HG03442 (cell line): ENCODE measurements around the gene CEACAM6.
"Not testable (repeated sequence)": the region's sequence is repeated elsewhere in the genome, so short reads cannot be mapped to it uniquely, and the experiment has no call there.

Experiments
- ATAC-seq: cut with Tn5 transposase; IDR thresholded peaks from one replicate; pipeline ENCODE4 v1.9.1; 2021; ENCODE audit warnings: mild to moderate bottlenecking, moderate library complexity; ENCODE audit not compliant: unreplicated experiment

The CEACAM6 gene

GRCh38 chr19:41746593-41747227, 8.6 kb upstream of the CEACAM6 start:
- no peak for ATAC-seq

DNA sequence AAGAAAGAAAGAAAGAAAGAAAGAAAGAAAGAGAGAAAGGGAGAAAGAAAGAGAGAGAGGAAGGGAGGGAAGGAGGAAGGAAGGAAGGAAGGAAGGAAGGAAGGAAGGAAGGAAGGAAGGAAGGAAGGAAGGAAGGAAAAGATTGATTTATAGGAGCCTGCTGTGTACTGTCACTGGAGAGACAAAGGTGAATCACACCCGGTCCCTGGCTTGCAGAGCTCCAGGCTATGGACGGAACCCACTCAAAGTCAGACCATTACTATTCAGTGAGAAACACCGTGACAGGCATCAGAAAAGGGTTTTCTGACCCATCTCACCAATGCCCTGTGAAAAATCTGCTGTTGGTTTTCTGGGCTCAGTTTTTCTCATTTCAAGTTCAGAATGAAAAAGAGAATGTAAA, 7.3 kb upstream of the CEACAM6 start:
- no peak for ATAC-seq

GRCh38 chr19:41750248-41751134, 4.8 kb upstream of the CEACAM6 start:
- not testable (repeated sequence) for ATAC-seq

DNA sequence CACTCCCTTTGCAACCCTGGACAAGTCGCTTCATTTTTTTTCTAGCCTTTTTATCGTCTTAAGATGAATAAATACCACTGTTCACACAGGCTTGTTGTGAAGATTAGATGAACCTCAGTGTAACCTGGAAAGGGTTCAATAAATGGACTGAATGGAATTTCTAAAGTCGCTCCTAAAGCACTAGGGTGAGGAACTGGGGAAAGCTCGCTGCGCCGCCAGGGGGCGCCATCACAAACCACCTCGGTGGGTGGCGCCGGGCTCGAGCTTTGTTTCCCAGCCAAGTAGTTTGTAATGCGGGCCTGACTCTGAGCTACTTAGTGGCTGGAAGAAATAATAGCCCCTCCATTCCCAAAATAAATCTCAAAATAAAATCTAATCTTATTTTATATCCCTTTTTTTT, 2.2 kb upstream of the CEACAM6 start:
- no peak for ATAC-seq

DNA sequence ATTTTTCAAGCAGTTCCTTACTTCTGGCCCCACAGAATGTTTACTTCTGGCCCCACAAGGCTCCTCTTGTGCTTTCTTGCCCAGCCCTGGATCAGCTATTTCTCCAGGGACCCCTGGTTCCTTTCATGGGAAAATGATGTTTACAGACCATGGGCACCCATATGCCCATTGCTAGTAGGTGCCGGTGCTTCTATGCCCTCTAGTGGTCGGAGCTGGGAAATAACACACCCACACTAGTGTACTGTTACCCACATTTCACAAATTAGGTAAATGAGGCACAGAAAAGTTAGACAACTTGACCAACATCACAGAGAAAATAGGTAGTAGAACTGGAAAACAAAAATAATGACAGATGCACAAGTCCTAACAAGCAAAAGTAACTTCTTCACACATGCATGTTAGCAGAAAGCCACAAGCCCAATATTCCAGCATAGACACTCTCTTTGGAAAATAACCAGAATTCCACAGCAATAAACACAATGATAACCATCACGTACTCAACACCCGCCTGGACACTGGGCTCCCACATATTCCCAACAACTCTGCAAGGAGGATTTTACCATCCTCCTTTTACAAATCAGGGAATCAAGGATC, 1.3 kb upstream of the CEACAM6 start:
- ATAC-seq: no peak

DNA sequence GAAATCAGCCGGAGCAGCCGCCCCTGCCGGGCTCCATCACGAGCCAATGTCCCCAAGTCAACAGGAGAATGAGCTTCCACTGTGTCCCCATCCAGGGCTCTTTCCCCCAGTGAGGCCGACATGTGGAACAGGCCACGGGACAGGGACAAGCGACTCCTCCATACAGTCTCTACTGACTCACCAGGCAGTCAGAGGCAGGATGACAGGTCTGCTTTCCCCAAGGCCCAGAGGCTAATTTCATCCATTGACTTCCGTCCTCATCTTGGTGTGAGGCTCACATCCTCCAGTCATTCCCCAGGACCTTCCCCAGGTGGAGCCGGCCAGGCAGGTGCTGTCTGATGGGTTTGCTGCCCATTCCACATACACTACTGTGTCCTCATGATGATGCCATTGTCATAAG, 3.5 kb downstream of the CEACAM6 start:
- no peak for ATAC-seq

DNA sequence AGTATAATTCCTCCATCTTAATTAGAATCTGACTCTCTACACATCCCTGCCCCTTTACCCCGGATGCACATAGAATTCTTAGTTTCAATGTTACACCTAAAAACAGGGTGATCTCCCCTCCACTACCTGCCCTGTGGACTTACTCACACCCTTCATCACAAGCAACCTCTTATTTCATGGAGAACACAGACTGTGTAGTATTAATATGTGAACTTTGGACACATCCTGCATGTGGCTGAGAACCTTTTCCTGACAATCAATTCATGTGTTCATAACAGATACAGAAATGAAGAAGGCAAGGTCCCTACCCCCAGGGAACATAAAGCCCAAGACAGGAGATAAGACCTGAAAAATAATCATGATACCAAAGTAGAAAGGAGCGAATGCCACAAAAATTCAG, 11.8 kb downstream of the CEACAM6 start:
- ATAC-seq: no peak

DNA sequence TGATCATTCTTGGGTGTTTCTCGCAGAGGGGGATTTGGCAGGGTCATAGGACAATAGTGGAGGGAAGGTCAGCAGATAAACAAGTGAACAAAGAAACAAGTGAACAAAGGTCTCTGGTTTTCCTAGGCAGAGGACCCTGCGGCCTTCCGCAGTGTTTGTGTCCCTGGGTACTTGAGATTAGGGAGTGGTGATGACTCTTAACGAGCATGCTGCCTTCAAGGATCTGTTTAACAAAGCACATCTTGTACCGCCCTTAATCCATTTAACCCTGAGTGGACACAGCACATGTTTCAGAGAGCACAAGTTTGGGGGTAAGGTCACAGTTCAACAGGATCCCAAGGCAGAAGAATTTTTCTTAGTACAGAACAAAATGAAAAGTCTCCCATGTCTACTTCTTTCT, 12.8 kb downstream of the CEACAM6 start:
- not testable (repeated sequence) for ATAC-seq

DNA sequence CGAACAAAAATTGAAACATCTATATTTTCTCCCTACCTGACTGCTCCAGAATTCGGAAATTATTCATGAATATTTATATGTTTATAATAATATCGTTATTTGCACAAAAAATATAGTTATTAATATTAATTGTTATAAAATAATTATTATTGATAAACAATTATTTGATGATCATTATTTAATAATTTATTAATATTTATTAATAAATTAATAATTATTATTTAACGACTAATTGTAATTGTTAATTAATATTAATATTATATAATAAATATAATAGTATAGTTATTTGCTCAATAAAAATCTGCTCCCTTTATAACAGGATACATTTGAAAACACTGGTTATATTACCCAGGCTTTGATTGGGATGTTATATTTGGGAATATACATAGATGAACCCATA, 14.3 kb downstream of the CEACAM6 start:
- no peak for ATAC-seq

GRCh38 chr19:41771410-41771809, 16.1 kb downstream of the CEACAM6 start:
- ATAC-seq: no peak

DNA sequence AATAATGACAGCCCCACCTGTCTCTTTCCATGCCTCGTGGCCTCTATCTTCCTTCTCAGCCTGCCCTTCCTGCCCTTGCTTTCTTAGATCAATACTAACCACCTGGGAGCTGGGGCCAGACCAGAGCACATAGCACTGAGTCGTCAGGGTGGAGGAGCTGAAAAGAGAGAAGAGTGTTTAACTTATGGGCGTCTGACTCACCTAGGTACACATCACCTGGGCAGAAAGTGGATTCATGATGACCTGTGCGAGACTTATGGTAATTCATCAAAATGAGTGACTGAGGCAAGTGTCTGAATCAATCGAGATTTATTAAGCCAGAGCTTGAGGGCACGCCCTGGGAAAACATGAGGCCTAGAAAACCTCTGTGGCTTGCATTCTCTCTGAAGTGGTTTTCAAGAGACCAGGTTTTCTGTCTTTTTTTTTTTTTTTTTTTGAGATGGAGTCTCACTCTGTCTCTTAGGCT, 19.2 kb downstream of the CEACAM6 start:
- no peak for ATAC-seq

DNA sequence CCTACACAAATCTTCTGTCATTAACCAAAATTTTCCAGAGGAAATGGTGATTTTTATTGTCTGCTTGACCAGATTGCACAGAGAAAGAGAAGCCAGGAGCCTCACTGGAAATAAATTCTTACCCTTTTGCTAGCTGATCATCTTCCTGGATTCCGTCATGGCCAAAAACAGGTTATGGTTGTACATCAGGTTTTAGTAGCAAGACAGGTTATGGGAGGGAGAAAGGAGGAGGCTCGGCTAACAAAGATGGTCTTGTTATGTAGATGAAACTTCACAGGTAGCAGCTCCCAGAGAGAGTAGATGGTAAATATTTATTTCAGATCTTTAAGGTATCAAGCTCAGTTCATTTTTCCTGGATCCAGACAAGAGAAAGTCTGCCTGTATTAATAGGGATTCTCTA, 21.4 kb downstream of the CEACAM6 start:
- no peak for ATAC-seq

- no peak for ATAC-seq
Observed at GRCh38 chr19:41783612-41784011, 28.3 kb downstream of the CEACAM6 start.

GRCh38 chr19:41784312-41784711, 29.0 kb downstream of the CEACAM6 start:
- ATAC-seq: no peak

GRCh38 chr19:41784743-41785142, 29.4 kb downstream of the CEACAM6 start:
- ATAC-seq: no peak

DNA sequence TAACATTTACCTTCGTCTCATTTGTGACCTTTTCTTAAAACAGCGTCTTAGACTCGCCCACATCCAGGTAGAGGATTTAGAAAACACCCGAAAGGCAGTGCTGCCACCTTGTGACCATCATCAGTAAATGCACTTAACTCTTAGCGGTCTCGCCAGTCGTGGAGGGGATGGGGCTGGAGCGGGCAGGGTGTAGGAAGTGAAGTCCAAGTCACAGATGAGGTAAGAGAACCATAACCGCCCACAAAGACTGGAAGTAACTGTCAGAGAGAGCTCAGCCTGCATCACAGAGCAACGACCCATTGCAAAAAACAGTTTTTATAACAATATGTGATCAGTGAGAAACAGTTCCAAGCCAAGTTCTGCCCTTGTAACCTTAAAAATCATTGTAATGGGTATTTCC, 30.3 kb downstream of the CEACAM6 start:
- ATAC-seq: no peak

DNA sequence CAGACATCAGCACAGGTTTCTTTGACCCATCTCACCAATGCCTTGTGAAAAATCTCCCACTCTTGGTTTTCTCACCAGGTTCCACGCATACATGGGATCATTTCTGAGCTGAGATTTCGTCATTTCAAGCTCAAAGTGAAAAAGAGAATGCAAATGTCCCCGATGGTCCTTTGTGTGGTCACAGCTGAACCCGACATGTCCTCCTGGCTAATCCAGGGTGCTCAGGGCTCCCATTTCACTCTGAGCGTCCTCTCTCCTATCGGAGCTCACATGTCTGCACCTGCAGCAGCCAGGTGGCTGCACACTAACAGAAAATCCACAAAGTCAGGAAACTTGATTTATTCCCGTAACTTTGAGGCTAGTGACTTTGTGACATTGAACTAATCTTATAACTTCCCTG, 31.7 kb downstream of the CEACAM6 start:
- ATAC-seq: no peak

DNA sequence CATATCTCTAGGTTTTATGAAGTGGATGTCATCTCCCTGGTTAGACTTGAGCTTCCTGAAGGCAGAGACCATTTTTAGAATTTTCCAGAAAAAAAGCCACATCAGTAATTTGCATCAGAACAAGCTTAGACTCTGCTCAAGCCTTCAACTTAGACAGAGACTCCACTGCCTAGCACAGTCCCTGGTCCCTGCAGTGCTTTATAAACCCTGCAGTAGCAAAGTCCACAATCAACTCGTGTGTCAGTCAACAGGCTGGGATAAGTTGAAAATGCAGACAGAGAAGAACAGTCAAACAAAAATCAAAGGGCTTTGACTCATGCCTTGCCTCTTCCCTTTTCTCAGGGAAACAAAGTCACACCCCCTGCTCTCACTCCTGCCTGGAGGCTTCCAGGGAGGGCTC, 33.2 kb downstream of the CEACAM6 start:
- not testable (repeated sequence) for ATAC-seq

DNA sequence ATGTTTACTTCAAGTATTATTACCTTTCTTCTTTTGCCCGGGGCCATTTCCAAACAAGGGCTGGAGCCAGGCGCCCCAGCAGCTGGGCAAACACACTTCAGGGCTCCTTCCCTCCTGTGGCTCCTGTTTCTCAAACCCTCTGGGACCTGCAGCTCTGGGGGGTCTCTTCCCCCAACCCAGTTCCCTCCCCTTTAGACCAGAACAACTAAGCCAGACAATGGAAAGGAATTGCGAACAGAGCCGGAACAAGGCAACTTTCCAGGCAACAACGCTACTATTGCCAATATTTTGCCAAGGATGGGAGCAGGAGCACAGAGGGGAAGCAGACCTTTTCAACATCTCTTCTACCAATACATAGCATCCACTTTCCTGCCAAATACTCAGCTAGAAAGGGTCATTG, 33.7 kb downstream of the CEACAM6 start:
- not testable (repeated sequence) for ATAC-seq

DNA sequence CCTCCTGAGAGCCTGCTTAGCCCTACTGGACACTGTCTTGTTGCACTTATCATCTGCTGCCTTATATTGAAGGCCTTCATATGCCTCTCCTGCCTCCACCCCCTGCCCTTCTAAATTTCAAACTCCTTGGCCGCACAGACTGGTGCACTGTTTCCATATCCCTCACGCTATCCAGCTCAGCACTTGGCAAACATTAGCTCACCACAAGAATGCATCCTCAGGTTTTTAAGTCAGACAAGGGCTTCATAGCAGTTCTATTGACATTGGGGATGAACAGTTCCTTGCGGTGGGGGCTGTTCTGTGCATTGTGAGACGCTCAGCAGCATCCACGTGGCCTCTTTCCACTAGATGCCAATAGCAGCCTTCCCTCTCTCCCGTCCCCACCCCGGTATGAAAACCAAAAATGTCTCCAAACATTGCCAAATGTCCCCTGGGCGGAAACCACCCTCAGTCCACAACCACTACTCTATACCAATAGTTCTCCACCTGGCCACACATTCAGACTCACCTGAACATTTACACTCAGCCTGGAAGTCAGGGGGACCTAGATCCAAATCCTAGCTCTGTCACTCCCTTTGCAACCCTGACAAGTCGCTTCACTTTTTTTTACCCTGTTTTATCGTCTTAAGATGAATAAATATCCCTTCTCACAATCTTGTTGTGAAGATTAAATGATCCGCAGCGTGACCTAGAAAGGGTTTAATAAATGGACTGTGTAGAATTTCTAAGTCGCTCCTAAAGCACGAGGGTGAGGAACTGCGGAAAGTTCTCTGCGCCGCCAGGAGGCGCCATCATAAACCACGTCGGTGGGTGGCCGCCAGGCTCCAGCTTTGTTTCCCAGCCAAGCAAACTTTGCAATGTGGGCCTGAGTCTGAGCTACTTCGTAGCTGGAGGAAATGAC, 37.4 kb downstream of the CEACAM6 start:
- ATAC-seq: no peak

DNA sequence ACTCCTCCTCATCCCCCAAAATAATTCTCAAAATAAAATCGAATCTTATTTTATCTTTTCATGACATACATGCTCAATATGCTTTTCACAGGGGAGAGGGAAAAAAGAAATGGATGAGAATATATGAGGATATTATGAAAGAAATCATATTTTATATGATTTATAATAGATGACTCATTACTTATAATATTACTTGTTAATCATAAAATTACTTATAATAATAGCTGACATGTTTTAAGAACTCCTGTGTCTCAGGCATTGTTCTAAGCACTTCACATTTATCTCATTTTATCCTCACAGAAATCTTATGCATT, 38.0 kb downstream of the CEACAM6 start:
- no peak for ATAC-seq
